Right renal cortex interstitium (tissue), 3 donors: Measurements from ENCODE around the gene LCMT1. TPM values are rescaled to one million over a fixed set of nuclear protein-coding genes. Genes with fewer than 3 reads are reported as not detected.
A peak's percentile ranks its signal among the peaks of the same experiment; 100 is the strongest.
"Not testable (repeated sequence)": the region's sequence is repeated elsewhere in the genome, so short reads cannot be mapped to it uniquely, and the experiment has no call there.

Experiments used
- DNase-seq, 3 donors: peaks; one replicate each; pipeline ENCODE4 v3.0.0-alpha.2; 2013; ENCODE audit warnings: low read depth in 3 of 3, low spot score in 2 of 3
- polyA plus RNA-seq, 3 donors: library from polyadenylated mRNA; unstranded; fragments of 120-200 nt; gene quantifications; one replicate each; pipeline ENCODE4 v1.2.1, GENCODE V29; 2013; ENCODE audit not compliant: insufficient read length in 3 of 3

The LCMT1 gene
- polyA plus RNA-seq, 3 donors = 73.8 to 84.5 (median 78.8) TPM

- no peak for DNase-seq
These were observed 23.8 kb downstream of the LCMT1 start for GRCh38 chr16:25135254-25135878.

DNA sequence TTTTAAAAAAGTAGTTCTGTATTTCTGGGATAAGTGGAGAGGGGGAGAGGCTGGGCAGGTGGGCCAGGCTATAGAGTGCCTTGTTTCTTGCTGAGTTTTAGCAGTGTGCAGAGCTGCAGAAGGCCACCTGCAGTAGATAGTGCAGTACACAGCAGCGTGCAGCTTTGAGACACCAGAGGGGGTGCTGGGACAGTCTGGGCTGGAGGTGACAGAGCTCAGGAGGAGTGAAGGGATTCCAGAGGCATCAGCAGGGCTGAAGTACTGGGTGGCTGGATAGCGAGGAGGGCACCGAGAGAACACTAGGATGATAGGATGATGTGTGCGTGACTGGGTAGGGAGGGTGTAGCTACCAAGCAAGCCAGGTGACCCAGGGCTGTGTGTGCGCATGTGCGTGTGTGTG is 26.6 kb downstream of the LCMT1 start:
- DNase-seq = no peak

DNA sequence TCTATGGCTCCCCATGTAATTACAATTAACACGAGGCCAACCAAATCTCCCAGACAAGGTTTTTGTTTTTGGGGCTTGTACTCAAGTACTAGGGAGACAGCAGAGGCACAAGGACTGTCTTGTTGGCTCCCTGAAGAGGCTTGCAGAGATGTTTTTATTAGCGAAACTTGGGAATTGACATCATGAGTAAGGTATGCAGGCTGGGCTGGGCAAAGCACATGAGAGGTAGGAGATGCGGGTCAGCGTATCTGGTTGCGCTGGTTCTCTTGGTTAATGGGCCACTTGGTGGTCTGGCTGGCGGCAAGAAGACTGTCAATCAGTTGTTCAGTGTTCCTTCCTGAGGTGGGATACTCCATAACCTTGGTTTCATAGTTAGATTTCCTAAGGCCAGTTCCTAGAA is 28.9 kb downstream of the LCMT1 start:
- DNase-seq = no peak

GRCh38 chr16:25141648-25142047 is 30.1 kb downstream of the LCMT1 start:
- DNase-seq = no peak

DNA sequence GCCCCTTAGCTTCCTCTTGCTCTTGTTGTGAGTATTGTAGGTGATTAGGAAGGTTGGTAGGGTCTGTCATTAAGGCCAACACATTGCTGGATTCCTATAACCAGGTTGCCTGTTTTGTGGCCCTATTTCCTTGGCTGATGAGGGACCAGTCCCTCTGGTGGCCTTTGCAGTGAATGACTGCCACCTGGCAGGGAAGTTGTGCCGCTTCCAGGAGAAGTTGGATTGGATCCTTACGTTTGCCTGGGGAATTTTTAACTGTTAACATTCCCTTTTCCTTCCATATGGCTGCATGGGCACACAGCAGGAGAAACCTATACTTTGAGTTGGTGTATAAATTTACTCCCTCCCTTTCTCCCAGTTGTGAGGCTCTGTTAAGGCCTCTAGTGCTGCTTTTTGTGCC is 32.4 kb downstream of the LCMT1 start:
- no peak for DNase-seq

DNA sequence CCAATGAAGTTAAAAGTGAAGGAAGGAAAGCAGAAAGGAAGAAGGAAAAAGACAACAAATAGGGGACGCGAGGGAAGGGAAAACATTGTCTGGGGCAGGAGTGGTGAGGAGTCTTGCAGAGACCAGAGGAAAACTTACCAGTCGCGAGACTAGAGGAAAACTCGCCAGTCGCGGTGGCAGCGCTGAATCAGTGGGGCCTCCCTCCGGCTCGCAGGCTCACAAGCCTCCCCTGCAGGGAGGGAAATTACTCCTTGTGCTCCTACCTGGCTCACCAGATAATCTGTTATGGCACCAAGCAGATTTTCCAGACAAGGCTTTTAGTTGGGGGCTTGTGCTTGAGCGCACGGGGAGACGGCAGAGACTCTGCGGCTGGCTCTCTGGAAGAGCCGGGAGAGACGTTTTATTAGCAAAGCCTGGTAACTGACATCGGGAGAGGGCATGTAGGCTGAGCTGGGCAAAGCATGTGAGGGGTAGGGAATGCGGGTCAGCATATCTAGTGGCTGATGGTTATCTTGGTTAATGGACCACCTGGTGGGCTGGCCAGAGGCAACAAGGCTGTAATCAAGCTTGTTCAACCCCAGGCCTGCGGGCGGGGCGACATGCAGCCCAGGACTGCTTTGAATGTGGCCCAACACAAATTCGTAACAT is 37.1 kb downstream of the LCMT1 start:
- DNase-seq = no peak

- no peak for DNase-seq
These were observed 40.5 kb downstream of the LCMT1 start for GRCh38 chr16:25151996-25152395.

DNA sequence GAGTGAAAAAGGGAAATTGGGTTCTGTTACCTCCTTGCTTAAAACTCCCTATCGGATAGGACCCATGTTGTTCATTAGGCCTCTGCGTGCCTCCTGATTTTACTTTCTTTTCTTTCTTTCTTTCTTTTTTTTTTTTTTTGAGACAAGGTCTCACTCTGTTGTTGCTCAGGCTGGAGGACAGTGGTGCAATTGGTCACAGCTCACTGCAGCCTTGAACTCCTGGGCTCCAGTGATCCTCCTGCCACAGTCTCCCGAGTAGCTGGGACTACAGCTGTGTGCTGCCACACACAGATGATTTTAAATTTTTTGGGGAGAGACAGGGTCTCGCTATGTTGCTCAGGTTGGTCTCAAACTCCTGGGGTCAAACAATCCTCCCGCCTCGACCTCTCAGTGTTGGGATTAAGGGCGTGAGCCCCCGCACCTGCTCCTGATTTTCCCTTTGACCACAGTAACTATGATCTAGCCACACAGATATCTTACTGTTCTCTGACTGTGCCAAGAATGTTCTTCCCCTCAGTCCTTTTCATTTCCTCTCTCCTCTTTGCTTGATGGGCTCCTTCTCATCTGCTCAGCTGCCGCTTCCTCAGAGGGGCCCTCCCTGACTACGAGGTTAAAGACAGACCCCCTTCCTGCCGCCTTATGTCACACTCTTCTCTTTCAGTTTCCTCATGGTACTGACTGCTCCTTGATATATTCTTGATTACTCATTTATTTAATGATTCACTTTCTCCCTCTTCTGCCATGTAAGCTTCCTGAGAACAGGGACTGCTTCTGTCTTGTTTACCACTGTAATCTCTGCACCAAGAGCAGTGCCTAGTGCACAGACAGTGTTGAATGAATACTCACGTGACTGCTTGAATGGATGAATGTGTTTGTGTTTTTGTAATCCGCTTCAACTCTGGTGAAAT is 44.3 kb downstream of the LCMT1 start:
- no peak for DNase-seq

DNA sequence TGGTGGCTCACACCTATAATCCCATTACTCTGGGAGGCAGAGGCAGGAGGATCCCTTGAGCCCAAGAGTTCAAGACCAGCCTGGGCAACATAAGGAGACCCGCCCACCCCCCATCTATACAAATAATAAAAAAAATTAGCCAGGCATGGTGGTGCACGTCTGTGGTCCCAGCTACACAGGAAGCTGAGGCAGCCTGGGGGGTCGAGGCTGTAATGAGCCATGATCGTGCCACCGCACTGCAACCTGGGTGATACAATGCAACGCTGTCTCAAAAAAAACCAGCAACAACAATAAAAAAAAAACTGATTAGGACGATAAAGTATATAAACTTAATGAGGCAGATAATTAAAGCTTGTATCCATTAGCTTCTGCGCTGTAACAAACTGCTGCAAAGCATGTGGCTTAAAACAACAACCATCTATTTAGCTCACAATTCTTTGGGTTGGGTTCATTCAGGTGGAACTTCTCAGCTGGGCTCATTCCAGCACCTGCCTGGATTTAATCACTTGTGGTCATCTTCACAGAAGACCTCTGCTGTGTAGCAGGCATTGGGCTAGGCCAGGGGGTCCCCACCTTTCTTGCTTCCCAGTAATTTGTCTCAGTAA is 45.8 kb downstream of the LCMT1 start:
- DNase-seq = peak; percentile 46 to 49 (median 48)

DNA sequence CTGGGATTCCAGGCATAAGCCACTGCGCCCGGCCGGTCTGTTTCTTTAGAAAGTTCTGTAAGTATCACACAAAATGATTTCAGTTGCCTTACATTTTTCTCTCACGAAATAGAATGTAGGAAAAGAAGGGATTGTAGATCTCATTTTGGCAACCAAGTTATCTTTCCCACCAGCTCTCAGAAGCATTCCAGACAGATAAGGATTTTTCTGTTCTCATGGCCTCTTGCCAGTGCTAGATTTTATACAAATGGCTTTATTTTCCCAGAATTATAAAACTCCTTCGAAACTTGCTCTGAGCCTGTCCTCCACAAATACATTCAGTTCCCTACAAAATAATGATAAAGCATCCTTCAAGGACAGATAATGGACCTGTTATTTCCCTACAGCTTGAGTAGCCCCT is 46.9 kb downstream of the LCMT1 start:
- no peak for DNase-seq

DNA sequence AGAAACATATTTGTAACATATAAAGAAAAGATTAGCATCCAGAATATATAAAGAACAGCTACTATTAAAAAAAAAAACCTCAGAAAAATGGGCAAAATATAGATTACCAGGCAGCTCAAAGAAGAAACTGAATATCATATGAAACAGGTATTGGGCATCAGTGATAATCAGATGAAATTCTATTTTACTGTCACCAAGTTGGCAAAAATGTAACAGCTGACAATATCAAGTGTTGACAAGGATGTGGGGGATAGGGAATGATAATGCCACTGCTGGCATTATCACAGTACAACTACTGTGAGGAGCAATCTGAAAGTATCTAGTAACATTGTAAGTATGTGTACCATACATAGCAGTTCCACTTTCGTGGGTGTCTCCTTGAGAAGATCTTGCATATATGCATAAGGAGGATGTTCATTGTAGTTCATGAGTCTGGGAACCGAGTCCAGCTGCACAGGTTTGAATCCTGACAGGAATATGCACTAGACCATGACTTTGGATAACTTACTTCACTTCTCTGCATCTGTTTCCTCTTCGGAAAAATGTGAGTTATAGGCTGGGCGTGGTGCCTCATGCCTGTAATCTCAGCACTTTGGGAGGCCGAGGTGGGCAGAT is 50.3 kb downstream of the LCMT1 start:
- DNase-seq = no peak

DNA sequence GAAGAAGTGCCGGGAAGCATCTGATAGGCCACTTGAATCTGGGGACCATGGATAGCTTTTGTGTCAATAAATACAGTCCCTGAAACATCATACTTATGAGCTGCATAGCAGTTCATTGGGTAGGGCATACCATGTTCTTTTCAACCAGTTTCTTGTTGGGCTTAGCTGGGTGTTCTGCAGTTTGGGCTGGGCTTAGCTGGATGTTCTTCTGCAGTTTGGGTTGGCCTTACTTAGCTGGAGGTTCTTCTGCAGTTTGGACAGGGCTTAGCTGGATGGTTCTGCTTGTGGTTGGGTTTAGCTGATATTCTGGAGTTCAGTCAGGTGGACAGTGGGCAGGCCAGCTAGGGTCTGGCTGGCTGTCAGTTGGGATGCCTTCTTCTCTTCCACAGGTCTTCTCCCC is 52.1 kb downstream of the LCMT1 start:
- DNase-seq = no peak

GRCh38 chr16:25165284-25165683 is 53.7 kb downstream of the LCMT1 start:
- no peak for DNase-seq

GRCh38 chr16:25167920-25168319 is 56.4 kb downstream of the LCMT1 start:
- DNase-seq = not testable (repeated sequence)

DNA sequence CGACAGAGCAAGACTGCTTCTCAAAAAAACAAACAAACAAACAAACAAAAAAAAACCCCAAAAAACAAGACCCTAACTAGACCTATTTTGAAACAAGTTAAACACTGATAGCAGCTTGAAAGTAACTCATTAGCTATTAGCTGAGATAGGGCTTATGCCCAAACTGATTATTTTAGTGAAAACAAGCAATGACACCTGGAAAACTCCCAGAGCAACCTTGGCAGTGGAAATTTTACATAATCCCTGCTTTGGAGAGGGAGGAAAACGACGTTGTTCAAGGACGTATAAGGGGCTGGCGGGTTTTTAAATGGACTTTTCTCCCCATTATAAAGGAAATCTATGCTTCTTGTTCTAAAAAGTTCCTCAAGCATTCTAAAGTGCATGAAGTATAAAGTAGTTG is 59.8 kb downstream of the LCMT1 start:
- no peak for DNase-seq

DNA sequence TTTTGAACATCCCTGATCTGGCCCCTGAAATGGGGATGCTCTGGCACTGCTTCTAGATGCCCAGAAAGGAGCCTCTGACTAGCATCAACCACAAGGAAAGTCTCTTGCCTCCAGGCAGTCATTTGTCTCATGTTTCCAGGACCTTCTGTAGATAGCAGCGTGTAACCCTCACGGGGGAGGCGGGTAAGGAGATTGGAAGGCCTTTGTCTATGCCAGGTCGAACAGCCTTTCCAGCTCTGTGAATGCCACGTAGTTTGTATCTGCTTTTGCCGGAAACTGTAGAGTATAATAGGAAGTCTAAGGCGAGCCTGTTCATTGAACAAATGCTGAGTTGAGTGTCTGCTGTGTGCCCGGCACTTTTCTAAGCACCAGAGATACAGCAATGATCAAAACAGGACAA is 61.3 kb downstream of the LCMT1 start:
- no peak for DNase-seq

- no peak for DNase-seq
These were observed 62.7 kb downstream of the LCMT1 start for GRCh38 chr16:25174285-25174684.

GRCh38 chr16:25176136-25176535 is 64.6 kb downstream of the LCMT1 start:
- no peak for DNase-seq

DNA sequence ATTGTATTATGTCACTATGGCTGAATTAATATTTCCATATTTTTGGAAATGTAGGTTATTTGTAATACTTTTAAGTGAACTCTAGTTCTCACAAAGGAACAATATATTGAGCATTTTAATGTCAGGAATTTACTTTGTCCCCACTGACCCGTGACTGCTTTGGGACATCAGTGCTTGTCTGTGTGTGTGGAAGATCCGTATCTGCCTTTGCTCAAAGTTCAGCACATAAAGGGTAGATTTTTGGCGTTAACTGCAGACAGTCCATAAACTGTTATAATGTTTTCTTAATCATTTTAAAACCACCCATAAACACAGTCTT is 65.9 kb downstream of the LCMT1 start:
- DNase-seq = no peak

- DNase-seq = no peak
These were observed 66.5 kb downstream of the LCMT1 start for GRCh38 chr16:25177831-25178688.
